GM10847 (cell line): ENCODE results near the gene TLE4.

ENCODE experiments used
- POLR2A ChIP-seq: IDR thresholded peaks from 2 replicates; pipeline ENCODE4 v1.6.1; 2011; ENCODE audit not compliant: insufficient read length; ENCODE audit errors: extremely low read depth

The TLE4 gene

DNA sequence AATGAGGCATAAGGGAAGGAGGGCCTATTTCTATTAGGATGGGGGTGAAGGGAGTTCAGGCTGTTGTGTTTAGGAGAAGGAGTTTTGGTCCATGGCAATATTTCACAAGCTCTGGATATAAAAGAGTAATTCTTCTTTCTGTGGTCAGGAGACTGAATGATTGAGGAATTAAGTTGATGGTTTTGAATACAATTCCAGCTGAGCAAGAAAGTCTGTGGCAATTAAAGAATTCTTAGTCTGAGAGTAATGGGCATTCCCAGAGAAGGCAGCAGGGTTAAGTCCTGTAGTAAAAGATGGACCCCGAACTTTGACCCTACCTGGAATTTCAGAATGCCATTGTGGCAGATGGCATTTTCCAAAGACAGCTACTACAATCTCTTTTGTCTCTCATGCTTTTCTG lies 202.6 kb downstream of the TLE4 start:
- no peak for TF ChIP-seq POLR2A
